Measurements from ENCODE around the gene PPP1R14B.

Gene PPP1R14B

DNA sequence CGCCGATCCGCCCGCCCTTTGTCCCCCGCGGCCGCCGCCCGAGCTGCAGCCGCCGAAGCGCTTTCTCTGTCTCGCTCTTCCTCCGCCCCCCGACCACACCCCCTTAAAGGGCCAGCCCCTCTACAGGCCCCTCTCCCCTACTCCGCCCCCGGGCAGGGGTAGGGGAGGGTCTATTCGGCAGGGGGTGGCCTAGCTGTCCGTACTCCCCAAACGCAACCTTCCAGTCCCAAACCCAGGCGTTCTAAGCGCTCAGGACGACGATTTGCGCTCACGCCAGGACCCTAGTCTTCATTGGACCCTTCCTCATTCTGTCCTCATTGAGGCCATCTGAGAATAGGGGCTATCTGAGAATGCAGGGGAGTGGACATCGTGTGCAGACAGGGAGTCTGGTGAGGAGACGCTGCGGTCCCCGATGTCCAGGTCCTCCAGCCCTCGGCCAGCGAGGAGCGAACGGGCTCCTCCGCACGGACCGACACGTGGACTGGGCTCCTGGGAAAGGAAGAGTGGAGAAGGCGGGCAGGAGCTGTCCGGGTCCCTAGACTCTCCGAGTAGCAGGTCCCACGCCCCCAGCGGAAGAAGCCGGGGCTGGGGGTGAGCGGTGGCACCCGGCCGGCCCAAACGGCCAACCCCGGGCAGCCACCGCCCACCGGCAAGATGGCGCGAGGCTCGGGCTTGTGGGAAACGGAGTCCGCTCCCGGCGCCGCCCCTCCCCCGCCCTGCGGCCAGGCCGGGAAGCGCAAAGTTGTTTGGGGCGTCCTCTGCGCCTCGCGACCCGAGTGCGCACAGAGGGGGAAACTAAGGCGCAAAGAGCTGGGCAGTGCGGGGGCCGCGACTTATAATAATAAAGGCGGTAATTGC lies at the start of gene PPP1R14B:
Gene PPP1R14B (minus strand): TSS at position 73 of the 858 bp plus-strand sequence. CDS start 270 bp downstream, outside the sequence.
- DNase-seq (ENCODE audit: low spot score) = peak; percentile 89

- no peak for DNase-seq (ENCODE audit: low spot score)
These were observed 49.5 kb upstream of the PPP1R14B start for GRCh38 chr11:64296236-64296635.

DNA sequence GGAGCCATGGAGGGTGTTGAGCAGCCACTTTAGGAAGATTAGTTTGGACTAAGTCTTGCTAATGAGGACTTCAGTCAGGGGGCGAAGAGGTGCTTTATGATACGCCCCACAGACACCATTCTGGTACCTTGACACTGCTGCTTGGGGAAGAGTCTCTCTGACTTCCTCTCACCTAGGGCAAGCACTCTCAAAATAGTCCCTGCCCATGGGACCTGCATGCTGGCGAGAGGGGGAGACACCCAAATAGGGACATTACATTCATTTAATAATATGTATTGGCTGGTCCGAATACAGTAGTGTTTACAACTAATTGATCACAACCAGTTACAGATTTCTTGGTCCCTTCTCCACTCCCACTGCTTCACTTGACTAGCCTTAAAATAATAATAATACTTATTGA lies 49.0 kb upstream of the PPP1R14B start:
- DNase-seq (ENCODE audit: low spot score) = no peak

DNA sequence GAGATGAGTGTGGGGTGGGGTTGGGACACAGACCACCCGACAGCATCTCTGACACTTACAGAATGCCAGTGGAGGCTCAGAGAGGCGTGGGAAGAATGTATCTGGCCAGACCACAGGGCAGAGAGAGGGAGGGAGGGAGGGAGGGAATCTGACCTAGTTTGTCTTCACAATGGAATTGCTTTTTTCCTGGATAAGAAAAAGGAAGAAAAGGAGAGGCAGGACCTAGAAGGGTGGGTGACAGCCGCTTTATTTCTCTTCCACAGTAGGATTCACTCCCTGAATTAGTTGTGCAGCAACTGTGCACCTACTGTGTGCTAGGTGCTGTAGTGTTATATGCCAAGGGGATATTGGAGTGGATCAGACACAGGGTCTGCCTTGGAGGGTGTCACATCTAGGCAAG lies 48.0 kb upstream of the PPP1R14B start:
- no peak for DNase-seq (ENCODE audit: low spot score)

DNA sequence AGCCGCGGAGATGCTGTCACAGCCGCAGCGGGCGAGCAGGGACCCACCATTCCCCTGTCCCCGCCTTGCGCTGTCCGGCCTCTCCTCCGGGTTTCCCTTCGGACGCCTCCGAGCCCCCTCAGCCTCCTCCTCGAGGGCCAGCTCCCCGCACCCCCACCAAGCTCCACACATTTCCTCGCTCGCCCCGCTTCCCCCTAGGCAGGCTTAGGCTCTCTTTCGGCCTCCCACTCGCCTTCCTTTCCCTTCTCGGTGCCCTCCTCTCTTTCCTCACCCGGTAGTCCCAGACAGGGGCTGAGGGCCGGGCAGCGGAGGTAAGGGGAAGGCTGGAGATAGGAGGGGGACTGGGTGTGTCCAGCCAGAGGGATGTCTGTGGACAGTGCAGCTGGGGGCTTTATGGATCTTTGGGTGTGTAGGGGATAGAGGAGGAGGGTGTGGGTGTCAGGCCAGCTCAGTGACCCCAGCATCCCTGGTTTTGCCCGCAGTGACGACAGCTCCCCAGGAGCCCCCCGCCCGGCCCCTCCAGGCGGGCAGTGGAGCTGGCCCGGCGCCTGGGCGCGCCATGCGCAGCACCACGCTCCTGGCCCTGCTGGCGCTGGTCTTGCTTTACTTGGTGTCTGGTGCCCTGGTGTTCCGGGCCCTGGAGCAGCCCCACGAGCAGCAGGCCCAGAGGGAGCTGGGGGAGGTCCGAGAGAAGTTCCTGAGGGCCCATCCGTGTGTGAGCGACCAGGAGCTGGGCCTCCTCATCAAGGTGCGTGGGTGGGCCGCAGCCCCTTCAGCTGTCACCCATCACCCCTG lies 45.9 kb upstream of the PPP1R14B start:
- DNase-seq (ENCODE audit: low spot score) = no peak

- DNase-seq (ENCODE audit: low spot score) = no peak
These were observed 45.2 kb upstream of the PPP1R14B start for GRCh38 chr11:64291752-64292459.

- no peak for DNase-seq (ENCODE audit: low spot score)
These were observed 44.6 kb upstream of the PPP1R14B start, which contains the start of gene KCNK4 for GRCh38 chr11:64291262-64291751. KCNK4 (plus strand) TSS chr11:64291302; CDS start chr11:64293019, 1,717 bp downstream.

- DNase-seq (ENCODE audit: low spot score) = no peak
These were observed 43.9 kb upstream of the PPP1R14B start for GRCh38 chr11:64290352-64291261.

DNA sequence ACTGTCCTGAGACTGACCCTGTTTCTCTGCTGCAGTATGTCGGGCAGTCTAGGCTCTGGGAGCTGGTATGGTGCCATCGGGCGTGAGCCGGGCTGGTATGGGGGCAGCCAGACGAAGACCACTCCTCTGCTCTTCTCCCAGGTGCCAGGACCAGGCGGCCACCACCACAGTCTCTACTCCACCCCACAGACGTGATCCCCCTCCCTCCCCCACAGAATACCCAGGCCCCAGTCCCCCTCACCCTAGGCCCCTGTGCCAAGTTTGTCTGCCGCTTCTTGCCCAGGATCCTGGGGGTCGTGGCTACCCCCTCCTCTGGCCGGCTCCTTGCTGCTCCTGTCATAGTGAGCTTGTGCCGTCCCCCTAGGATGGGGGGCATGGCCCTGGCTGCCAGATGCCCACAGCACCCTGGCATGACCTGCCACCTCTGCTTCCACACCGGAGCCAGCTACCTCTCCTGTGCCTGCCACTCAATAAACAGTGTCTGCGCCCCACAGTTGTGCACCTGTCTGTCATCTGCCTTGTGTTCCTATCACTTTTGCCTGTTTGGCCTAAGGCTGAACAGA lies 42.3 kb upstream of the PPP1R14B start:
- no peak for DNase-seq (ENCODE audit: low spot score)

DNA sequence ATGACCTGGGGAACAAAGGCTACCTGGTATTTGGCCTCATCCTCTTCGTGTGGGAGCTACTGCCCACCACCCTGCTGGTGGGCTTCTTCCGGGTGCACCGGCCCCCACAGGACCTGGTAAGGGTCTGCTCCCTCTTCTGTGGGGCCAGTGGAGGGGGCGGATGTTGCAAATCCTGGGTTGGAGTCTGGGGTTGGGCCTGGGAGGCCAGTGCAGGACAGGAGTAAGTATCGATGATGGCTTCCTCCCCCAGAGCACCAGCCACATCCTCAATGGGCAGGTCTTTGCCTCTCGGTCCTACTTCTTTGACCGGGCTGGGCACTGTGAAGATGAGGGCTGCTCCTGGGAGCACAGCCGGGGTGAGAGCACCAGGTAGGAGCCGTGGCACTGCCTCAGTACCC lies 41.6 kb upstream of the PPP1R14B start:
- DNase-seq (ENCODE audit: low spot score) = no peak

GRCh38 chr11:64287676-64288352 lies 41.1 kb upstream of the PPP1R14B start:
- DNase-seq (ENCODE audit: low spot score) = no peak

DNA sequence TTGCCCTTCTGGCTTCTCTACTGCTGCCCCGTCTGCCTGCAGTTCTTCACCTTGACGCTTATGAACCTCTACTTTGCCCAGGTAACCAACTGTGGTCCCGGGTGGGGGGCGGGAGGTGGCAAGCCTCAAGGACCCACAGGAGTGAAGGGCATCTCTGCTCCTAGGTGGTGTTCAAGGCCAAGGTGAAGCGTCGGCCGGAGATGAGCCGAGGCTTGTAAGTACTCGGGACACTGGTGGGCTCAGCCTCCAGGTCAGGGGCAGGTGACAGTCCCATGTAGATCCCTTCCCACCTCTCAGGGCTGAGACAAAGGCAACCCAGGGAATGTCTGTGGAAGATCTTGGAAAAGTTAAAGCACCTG lies 40.0 kb upstream of the PPP1R14B start:
- no peak for DNase-seq (ENCODE audit: low spot score)

GRCh38 chr11:64285885-64286800 lies 39.4 kb upstream of the PPP1R14B start:
- peak; percentile 30 for DNase-seq (ENCODE audit: low spot score)

DNA sequence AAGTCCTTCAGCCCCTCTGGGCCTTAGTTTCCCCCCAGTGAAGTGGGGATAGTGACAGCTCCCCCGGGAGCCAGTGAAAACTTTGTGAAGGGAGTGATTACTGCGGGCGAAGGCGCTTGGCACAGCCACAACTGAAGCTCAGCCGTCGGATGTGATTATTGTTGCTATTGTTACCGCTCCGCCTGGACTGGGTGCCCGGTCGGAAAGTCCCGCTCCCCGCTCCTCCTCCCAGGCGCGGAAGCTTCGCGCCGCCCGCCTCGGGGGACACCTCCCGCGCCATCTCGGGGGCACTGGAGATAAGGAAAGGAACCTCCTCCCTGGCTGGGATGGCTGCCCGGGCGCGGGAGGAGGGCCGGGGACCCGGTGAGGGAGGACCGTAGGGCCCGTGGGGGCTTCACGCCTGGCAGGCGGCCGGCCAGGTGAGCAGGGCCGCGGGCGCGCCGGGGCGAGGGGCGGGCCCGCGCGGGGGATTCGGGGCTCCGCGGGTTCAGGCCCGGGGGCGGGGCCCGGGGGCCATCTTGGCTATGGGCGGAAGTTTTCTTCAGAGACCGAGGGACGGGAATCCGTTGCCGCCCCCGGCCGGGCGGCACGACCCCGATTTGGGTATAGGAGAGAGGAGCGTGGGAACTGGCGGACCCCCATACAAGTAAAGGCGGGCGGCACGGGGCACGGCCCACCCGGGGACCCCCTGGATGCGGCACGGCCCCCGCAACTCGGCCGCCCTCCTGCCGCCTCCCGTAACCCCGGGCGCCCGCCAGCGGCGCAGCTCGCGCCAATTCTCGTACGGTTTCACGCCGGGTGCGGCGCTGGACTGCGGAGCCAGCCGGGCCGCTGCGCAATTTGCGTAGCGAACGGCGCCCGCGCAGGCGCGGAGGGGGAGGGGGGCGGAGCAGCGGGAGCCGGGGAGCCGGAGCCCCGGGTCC lies 38.5 kb upstream of the PPP1R14B start, which contains the start of gene GPR137:
Gene GPR137 (plus strand): TSS at position 887 of the 923 bp plus-strand sequence. CDS start 677 bp downstream, outside the sequence.
- peak; percentile 77 for DNase-seq (ENCODE audit: low spot score)

- peak; percentile 93 for DNase-seq (ENCODE audit: low spot score)
These were observed 37.6 kb upstream of the PPP1R14B start, which contains the start of gene BAD for GRCh38 chr11:64284048-64284961. BAD (minus strand) TSS chr11:64284665; CDS start chr11:64284368, 297 bp downstream.

- DNase-seq (ENCODE audit: low spot score) = no peak
These were observed 36.3 kb upstream of the PPP1R14B start for GRCh38 chr11:64283092-64283491.
